Vagina (tissue), 2 donors: ENCODE measurements around the gene PRRC2B.

Experiments used
- POLR2A ChIP-seq, 2 donors: fragments of 450-650 bp; IDR thresholded peaks; one replicate each; pipeline ENCODE4 v1.6.1; 2017; ENCODE audit warnings: antibody characterized with exemption in 2 of 2, mild to moderate bottlenecking in 2 of 2, moderate library complexity in 2 of 2
- TF ChIP-seq, protein P1 (sequence below), 3 experiments: fragments of 450-650 bp in 2 of 3; fragments of 200-600 bp in 1 of 3; sonication (generic) in 1 of 3; IDR thresholded peaks; one replicate each; pipeline ENCODE4 v1.5.1; 2017 to 2019; ENCODE audit warnings: antibody characterized with exemption in 3 of 3, mild to moderate bottlenecking in 2 of 3, moderate library complexity in 2 of 3

DNA sequence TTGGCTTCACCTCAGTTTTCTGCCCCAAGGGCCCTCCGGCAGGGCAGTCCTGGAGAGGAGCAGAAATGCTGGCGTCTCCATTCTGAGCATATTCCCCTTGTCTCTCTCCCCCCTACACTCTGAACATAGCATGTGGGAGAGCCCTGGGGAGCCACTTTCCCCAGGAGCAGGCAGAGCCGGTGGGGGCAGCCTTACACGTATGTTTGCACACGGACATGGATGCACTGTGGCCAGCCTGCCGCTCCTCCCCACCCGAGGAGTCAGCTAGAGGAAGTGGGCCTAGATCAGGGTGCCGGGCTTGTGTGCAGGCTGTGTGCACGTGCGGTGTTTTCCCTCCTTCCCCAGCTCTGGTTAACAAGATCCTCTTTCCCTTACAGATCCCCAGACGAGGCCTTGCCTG is 83.5 kb downstream of the PRRC2B start:
- TF ChIP-seq, protein P1, sequence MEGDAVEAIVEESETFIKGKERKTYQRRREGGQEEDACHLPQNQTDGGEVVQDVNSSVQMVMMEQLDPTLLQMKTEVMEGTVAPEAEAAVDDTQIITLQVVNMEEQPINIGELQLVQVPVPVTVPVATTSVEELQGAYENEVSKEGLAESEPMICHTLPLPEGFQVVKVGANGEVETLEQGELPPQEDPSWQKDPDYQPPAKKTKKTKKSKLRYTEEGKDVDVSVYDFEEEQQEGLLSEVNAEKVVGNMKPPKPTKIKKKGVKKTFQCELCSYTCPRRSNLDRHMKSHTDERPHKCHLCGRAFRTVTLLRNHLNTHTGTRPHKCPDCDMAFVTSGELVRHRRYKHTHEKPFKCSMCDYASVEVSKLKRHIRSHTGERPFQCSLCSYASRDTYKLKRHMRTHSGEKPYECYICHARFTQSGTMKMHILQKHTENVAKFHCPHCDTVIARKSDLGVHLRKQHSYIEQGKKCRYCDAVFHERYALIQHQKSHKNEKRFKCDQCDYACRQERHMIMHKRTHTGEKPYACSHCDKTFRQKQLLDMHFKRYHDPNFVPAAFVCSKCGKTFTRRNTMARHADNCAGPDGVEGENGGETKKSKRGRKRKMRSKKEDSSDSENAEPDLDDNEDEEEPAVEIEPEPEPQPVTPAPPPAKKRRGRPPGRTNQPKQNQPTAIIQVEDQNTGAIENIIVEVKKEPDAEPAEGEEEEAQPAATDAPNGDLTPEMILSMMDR (IDR thresholded peaks at IDR 0.05), result no peak
- no peak for TF ChIP-seq POLR2A (IDR thresholded peaks at IDR 0.05)
